Thymus (tissue), 11 donors: ENCODE data around the gene AADAT. TPM values are rescaled to one million over a fixed set of nuclear protein-coding genes. Genes with fewer than 3 reads are reported as not detected.
"Not testable (repeated sequence)": the region's sequence is repeated elsewhere in the genome, so short reads cannot be mapped to it uniquely, and the experiment has no call there.

Source experiments
- DNase-seq, 9 donors: peaks; one replicate each; pipeline ENCODE4 v3.0.0-alpha.2; 2013; ENCODE audit warnings: low spot score in 9 of 9, low read depth in 6 of 9, missing footprints in 1 of 9
- H3K27ac ChIP-seq, 2 donors: one replicate each; pipeline ENCODE4 v1.5.1; 2013; ENCODE audit warnings: control low read depth in 1 of 2, low read depth in 1 of 2, low read length in 1 of 2, mild to moderate bottlenecking in 1 of 2, moderate library complexity in 1 of 2
- H3K27me3 ChIP-seq, 2 donors: one replicate each; pipeline ENCODE4 v1.5.1; 2013; ENCODE audit warnings: low read length in 1 of 2; ENCODE audit not compliant: control insufficient read depth in 2 of 2, insufficient read depth in 1 of 2
- H3K36me3 ChIP-seq, 2 donors: one replicate each; pipeline ENCODE4 v1.5.1; 2013; ENCODE audit warnings: low read length in 1 of 2, mild to moderate bottlenecking in 1 of 2, moderate library complexity in 1 of 2; ENCODE audit not compliant: control insufficient read depth in 2 of 2, insufficient read depth in 2 of 2
- H3K4me1 ChIP-seq, 2 donors: one replicate each; pipeline ENCODE4 v1.5.1; 2013; ENCODE audit warnings: low read length in 2 of 2; ENCODE audit not compliant: control insufficient read depth in 2 of 2, insufficient read depth in 2 of 2
- H3K4me3 ChIP-seq, 2 donors: one replicate each; pipeline ENCODE4 v1.5.1; 2013; ENCODE audit warnings: low read length in 2 of 2, control low read depth in 1 of 2, mild to moderate bottlenecking in 1 of 2
- H3K9me3 ChIP-seq, 2 donors: one replicate each; pipeline ENCODE4 v1.5.1; 2013; ENCODE audit warnings: low read length in 1 of 2, mild to moderate bottlenecking in 1 of 2; ENCODE audit not compliant: control insufficient read depth in 2 of 2, insufficient read depth in 1 of 2
- WGBS: extraction: QIAGEN DNeasy Blood & Tissue Kit; methylation state at CpG from one replicate; pipeline ENCODE4 v1.1.7; 2013; 5-methylcytosine and 5-hydroxymethylcytosine counted together
- polyA plus RNA-seq: library from polyadenylated mRNA; stranded (reverse); fragments of 200-250 nt; gene quantifications from one replicate; pipeline ENCODE4 v1.2.3, GENCODE V29; 2013
- total RNA-seq: library from RNA; stranded (reverse); fragments of 120-200 nt; gene quantifications from one replicate; pipeline ENCODE4 v1.2.4, GENCODE V29; 2013
- donor health status: healthy.

AADAT gene
- total and polyA plus RNA-seq, 2 donors: 1.7 to 3.3 TPM

- H3K9me3 ChIP-seq: no peaks in the 10 kb centered on the region
- H3K27me3 ChIP-seq: no peaks in the 10 kb centered on the region
- H3K4me1 ChIP-seq: no peaks in the 10 kb centered on the region
- H3K36me3 ChIP-seq: no peaks in the 10 kb centered on the region
- peak in 8 of 9 donors; percentile 37 to 78 (median 58) for DNase-seq
- 26% methylated on average over 4 of the region's 4 CpGs for WGBS
- no peak overlapping the region for H3K27ac ChIP-seq
- H3K4me3 ChIP-seq: no peak overlapping the region
Measured at GRCh38 chr4:170047771-170048354, 41.9 kb downstream of the AADAT start.

GRCh38 chr4:170046156-170046555, 43.6 kb downstream of the AADAT start:
- H3K27ac ChIP-seq, H3K36me3 ChIP-seq, H3K4me3 ChIP-seq, DNase-seq, H3K9me3 ChIP-seq, H3K27me3 ChIP-seq, H3K4me1 ChIP-seq: not testable (repeated sequence)
- WGBS: 97% methylated on average over 19 of the region's 24 CpGs

GRCh38 chr4:170040031-170040680, 49.6 kb downstream of the AADAT start:
- H3K36me3 ChIP-seq: no peaks in the 10 kb centered on the region

GRCh38 chr4:170038769-170039168, 51.0 kb downstream of the AADAT start:
- no peaks in the 10 kb centered on the region for H3K9me3 ChIP-seq
- H3K27ac ChIP-seq: no peak overlapping the region
- WGBS: 95% methylated on average over 4 of the region's 4 CpGs
- no peak for DNase-seq
- no peak overlapping the region for H3K4me3 ChIP-seq
- no peaks in the 10 kb centered on the region for H3K36me3 ChIP-seq
- no peaks in the 10 kb centered on the region for H3K4me1 ChIP-seq
- no peaks in the 10 kb centered on the region for H3K27me3 ChIP-seq

More at GRCh38 chr4:170040031-170040680, 49.6 kb downstream of the AADAT start:
- Histone ChIP-seq H3K27me3 (no peaks in the 10 kb centered on the region), H3K4me1 (no peaks in the 10 kb centered on the region), H3K9me3 (no peaks in the 10 kb centered on the region), H3K27ac (no peak overlapping the region), H3K4me3 (no peak overlapping the region)
- 96% methylated on average over 12 of the region's 12 CpGs for WGBS
- DNase-seq: no peak

GRCh38 chr4:170038232-170038631, 51.5 kb downstream of the AADAT start:
- no peaks in the 10 kb centered on the region for H3K9me3 ChIP-seq
- H3K36me3 ChIP-seq: no peaks in the 10 kb centered on the region
- WGBS: 96% methylated on average over 7 of the region's 7 CpGs
- no peaks in the 10 kb centered on the region for H3K4me1 ChIP-seq
- no peak overlapping the region for H3K27ac ChIP-seq
- no peak for DNase-seq
- H3K4me3 ChIP-seq: no peak overlapping the region
- H3K27me3 ChIP-seq: no peaks in the 10 kb centered on the region

GRCh38 chr4:170037481-170037880, 52.3 kb downstream of the AADAT start:
- Histone ChIP-seq H3K27me3 (no peaks in the 10 kb centered on the region), H3K9me3 (no peaks in the 10 kb centered on the region), H3K36me3 (no peaks in the 10 kb centered on the region), H3K4me1 (no peaks in the 10 kb centered on the region), H3K4me3 (no peak overlapping the region), H3K27ac (no peak overlapping the region)
- no peak for DNase-seq
- WGBS: 97% methylated on average over 1 of the region's 1 CpG

- Histone ChIP-seq H3K4me1 (no peaks in the 10 kb centered on the region), H3K36me3 (no peaks in the 10 kb centered on the region), H3K9me3 (no peaks in the 10 kb centered on the region), H3K27me3 (peaks cover 0 to 3% of the 10 kb centered on the region in 2 donors), H3K27ac (no peak overlapping the region), H3K4me3 (no peak overlapping the region)
- DNase-seq: no peak
- WGBS: 95% methylated on average over 3 of the region's 3 CpGs
Measured at GRCh38 chr4:170035845-170036244, 53.9 kb downstream of the AADAT start.

GRCh38 chr4:170035231-170035630, 54.5 kb downstream of the AADAT start:
- no peaks in the 10 kb centered on the region for H3K9me3 ChIP-seq
- WGBS: 100% methylated on average over 1 of the region's 1 CpG
- H3K4me3 ChIP-seq: no peak overlapping the region
- H3K36me3 ChIP-seq: no peaks in the 10 kb centered on the region
- no peak overlapping the region for H3K27ac ChIP-seq
- no peaks in the 10 kb centered on the region for H3K4me1 ChIP-seq
- peaks cover 0 to 3% of the 10 kb centered on the region in 2 donors for H3K27me3 ChIP-seq
- DNase-seq: no peak

GRCh38 chr4:170033999-170034398, 55.8 kb downstream of the AADAT start:
- Histone ChIP-seq H3K36me3 (no peaks in the 10 kb centered on the region), H3K9me3 (no peaks in the 10 kb centered on the region), H3K27ac (no peak overlapping the region), H3K27me3 (peaks cover 2 to 5% of the 10 kb centered on the region in 2 donors), H3K4me3 (no peak overlapping the region), H3K4me1 (no peaks in the 10 kb centered on the region)
- 95% methylated on average over 2 of the region's 2 CpGs for whole genome bisulfite sequencing
- no peak for DNase-seq
